Stimulated activated naive CD4-positive, alpha-beta T cell treated with Interleukin-2 at 50 U/mL for 16 hours (primary cell): Measurements from ENCODE around the gene FAM229A.
"Not testable (repeated sequence)": the region's sequence is repeated elsewhere in the genome, so short reads cannot be mapped to it uniquely, and the experiment has no call there.

ENCODE experiments used
- DNase-seq: peaks from one replicate; lab custom pipeline; 2025; lab: John Stamatoyannopoulos, UW

Gene FAM229A

GRCh38 chr1:32377541-32378220 lies 15.4 kb upstream of the FAM229A start:
- no peak for DNase-seq

- DNase-seq: no peak
These were observed 13.9 kb upstream of the FAM229A start for GRCh38 chr1:32376199-32376598.

GRCh38 chr1:32373996-32374592 lies 11.8 kb upstream of the FAM229A start:
- no peak for DNase-seq

- peak; percentile 24 for DNase-seq
These were observed 10.0 kb upstream of the FAM229A start for GRCh38 chr1:32372149-32372756.

- DNase-seq: no peak
These were observed 5.8 kb upstream of the FAM229A start for GRCh38 chr1:32367912-32368635.

- DNase-seq: no peak
These were observed 3.2 kb upstream of the FAM229A start for GRCh38 chr1:32365445-32365844.

- no peak for DNase-seq
These were observed 2.6 kb upstream of the FAM229A start for GRCh38 chr1:32364836-32365235.

GRCh38 chr1:32363713-32364112 lies 1.4 kb upstream of the FAM229A start:
- DNase-seq: no peak

- no peak for DNase-seq
These were observed 411 bp downstream of the FAM229A start for GRCh38 chr1:32361674-32362473.

- DNase-seq: no peak
These were observed 994 bp downstream of the FAM229A start for GRCh38 chr1:32361308-32361673.

GRCh38 chr1:32358435-32358834 lies 3.9 kb downstream of the FAM229A start:
- no peak for DNase-seq

- DNase-seq: no peak
These were observed 4.7 kb downstream of the FAM229A start for GRCh38 chr1:32357614-32358013.

GRCh38 chr1:32356478-32356877 lies 5.8 kb downstream of the FAM229A start:
- no peak for DNase-seq

GRCh38 chr1:32355778-32356177 lies 6.5 kb downstream of the FAM229A start:
- DNase-seq: not testable (repeated sequence)

GRCh38 chr1:32353886-32354570 lies 8.3 kb downstream of the FAM229A start:
- no peak for DNase-seq

- DNase-seq: no peak
These were observed 8.9 kb downstream of the FAM229A start for GRCh38 chr1:32353431-32353830.

GRCh38 chr1:32352831-32353383 lies 9.4 kb downstream of the FAM229A start:
- no peak for DNase-seq

GRCh38 chr1:32352239-32352745 lies 10.0 kb downstream of the FAM229A start:
- DNase-seq: no peak

- peak; percentile 92 for DNase-seq
These were observed 10.7 kb downstream of the FAM229A start for GRCh38 chr1:32351399-32352238.
